Measurements from ENCODE around the gene SLC4A5.

SLC4A5 gene, protein sequence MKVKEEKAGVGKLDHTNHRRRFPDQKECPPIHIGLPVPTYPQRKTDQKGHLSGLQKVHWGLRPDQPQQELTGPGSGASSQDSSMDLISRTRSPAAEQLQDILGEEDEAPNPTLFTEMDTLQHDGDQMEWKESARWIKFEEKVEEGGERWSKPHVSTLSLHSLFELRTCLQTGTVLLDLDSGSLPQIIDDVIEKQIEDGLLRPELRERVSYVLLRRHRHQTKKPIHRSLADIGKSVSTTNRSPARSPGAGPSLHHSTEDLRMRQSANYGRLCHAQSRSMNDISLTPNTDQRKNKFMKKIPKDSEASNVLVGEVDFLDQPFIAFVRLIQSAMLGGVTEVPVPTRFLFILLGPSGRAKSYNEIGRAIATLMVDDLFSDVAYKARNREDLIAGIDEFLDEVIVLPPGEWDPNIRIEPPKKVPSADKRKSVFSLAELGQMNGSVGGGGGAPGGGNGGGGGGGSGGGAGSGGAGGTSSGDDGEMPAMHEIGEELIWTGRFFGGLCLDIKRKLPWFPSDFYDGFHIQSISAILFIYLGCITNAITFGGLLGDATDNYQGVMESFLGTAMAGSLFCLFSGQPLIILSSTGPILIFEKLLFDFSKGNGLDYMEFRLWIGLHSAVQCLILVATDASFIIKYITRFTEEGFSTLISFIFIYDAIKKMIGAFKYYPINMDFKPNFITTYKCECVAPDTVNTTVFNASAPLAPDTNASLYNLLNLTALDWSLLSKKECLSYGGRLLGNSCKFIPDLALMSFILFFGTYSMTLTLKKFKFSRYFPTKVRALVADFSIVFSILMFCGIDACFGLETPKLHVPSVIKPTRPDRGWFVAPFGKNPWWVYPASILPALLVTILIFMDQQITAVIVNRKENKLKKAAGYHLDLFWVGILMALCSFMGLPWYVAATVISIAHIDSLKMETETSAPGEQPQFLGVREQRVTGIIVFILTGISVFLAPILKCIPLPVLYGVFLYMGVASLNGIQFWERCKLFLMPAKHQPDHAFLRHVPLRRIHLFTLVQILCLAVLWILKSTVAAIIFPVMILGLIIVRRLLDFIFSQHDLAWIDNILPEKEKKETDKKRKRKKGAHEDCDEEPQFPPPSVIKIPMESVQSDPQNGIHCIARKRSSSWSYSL

DNA sequence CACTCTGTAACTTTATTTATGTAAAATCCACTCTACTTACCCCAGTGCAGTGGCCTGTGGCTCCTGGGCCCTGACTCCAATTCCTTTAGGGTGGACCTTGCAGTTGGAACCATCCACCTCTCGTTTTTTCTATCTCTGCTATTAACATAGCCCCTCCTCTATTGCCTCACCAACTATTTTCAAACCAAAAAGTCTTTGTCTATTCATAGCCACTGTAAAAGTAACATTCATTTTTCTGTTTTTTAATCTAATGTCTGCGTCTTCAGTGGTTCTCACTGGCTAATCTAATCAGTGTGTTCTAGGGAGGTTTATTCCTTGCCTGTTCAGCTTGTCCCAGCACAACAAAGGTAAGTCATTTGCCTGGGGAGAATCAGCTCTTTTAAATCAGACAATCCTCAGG lies at the start of gene SLC4A5:
Gene SLC4A5 (minus strand): TSS at position 101 of the 400 bp plus-strand sequence. CDS start 28,393 bp downstream, outside the sequence.
- no peak for DNase-seq

DNA sequence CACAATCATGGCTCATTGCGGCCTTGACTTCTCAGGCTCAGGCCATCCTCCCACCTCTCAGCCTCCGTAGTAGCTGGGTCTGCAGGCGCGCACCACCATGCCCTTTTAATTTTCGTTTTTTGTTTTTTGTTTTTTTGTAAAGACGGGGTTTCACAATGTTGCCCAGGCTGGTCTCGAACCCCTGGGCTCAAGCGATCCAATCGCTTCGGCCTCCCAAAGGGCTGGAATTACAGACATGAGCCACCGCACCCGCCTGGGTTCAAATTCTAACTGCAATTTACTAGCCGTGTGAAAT lies 49.2 kb upstream of the SLC4A5 start:
- no peak for DNase-seq

DNA sequence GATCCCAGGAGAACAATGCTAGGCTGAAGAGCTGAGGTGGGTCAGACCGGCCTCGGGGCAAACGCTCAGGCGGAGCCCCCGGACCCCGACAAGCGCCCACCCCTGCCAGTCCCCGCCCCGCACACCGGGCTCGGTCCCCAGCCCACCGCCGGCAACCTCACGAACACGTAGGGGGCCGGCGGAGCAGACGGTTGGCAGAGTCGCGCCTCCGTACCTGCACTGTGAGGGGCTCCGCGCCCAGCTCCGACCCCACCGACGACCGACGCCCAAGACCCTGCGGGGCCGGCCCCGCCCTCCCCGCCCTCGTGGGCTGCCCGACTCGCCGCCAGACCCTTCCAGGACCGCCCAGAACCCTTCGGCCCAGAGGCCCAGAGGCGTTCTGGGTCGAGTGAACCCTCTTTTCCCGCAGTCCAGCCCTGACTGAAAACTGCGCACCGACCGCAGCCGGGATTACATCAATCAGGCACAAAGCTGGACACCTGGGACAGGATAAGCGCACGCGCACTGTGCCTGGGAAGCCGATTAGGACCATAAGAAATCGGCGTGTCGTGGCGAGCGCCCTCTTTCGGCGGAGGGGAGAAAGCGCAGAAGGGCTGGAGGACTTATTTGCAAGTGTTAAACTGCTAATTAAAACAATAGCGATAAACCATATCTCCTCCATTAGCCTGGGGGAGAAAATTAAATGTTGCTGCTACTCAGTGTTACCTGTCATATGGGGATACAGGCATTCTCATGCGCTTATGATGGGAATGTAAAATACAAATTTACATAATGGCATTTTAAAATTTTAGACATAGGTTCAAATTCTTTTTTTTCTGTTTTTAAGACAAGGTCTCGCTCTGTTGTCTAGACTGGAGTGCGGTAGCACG lies 48.6 kb upstream of the SLC4A5 start:
- peak; percentile 94 for DNase-seq

DNA sequence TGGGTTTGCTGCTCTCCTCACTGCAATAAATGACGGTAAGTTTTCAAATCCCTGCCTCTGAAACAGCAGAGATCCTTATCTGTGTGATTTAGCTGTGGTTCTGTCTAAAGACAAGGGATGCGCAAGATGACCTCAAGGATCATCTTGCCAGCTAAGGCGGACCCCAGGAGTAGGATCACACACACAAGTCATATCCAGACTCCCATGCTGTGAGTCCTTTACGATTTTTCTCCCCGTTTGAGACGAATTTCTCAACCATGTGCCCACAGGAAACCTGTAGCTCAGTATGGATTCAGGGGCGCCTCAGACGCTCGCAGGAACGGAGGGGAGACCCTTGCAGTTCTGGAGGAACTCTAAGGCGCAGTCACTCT lies 48.0 kb upstream of the SLC4A5 start:
- DNase-seq, result no peak

DNA sequence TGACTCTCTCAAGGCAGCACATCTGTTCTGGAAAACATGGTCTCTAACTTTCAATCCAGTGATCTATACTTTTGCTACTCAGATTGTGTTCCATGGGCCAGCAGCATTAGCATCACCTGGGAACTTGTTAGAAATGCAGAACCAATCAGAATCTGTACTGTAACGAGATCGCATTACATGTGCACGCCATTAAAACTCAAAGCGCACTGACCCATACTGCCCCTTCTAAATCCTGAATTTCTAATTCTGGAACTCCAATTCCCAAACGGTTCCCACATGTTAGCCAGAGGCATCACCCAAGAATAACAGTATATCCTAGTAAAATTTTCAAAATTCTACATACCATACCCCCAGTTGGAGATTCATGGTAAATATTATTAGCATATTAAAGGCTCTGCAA lies 47.4 kb upstream of the SLC4A5 start:
- no peak for DNase-seq

DNA sequence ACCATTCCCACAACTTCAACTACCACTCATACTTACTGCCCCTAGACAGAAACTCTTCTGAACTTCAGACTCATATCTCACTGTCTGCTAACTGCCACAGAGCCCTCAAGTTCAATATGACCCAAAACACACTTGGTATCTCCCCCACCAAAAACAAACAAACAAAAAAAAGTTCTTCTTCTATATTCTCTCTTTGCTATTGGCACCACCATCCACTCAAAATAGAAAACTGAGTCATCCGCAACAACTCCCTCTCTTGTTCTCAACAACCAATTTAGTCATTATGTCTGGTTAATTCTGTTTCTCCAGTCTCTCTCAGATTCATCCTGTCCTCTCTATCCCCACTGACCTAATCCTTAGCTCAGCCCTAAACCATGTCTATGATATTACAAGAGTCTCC lies 44.1 kb upstream of the SLC4A5 start:
- DNase-seq, result no peak

DNA sequence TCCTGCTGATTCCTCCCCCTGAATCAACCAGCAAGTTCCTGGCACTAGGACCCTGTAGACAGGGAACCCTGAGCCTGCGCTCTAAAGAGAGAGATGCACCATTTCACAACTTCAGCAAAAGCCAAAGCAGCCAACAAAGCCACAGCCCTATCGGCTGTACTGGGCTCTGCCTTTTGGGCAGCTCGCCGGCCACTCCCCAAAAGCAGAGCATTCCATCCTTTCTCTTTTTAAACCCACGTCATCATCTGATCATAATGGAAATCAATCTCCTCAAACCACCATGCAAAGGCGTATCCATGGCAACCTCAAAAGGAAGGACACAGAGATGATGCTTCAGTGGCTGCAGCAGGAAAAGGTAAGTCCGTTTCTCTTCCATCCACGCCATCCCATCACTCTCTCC lies 42.2 kb upstream of the SLC4A5 start:
- DNase-seq, result peak; percentile 83

DNA sequence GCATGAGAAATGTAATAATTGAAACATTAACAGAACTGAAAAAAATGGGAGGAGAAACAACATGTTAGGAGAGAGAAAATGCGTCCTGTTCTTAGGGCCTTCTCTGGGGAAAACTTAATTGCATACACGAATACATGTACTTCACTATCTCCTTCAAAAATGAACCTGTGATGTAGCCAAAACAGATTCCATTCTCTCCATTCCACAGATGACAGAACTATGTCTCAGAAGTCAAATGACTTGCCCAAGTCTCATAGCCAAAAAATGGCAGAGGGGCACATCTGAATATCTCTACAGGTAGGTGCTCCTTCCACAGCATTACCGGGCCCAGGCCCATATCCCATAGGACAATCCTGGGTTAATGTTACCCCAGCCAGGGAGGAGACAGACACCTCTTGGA lies 40.8 kb upstream of the SLC4A5 start:
- DNase-seq, result no peak

DNA sequence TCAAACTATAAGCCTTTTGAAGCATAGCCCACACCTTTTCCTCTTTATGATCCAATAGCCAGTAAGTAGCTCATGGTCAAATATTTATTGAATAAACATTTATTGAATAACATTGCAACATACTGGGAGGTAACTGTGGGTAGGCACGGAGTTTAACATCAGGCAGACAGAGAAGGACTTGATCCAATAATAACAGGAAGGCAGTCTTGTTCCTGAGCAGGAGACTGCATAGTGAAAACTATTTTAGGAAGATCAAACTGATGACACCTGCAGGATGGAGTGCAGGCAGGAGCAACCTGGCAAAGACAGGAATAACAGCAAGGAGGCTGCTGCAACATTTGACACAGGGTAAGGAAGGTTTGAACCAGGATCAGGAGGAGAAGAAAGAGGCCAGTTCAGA lies 40.0 kb upstream of the SLC4A5 start:
- DNase-seq, result no peak

DNA sequence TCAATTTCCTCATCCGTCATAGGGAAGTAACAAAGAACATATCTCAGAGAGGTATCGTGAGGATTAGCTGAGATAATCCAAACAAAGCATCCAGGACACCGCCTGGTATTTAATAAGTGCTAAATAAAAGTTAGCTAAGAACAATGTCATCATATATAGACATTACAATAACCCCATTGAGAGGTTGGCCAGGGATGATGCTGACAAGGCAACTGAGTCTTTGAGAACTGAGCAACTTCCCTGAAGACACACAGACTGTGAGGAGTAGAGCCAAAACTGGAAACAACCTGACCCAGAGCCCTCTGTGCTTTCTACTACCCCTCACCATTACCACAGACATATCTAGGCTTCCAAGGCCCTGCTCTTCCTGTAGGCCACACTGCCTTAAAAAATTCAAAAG lies 38.5 kb upstream of the SLC4A5 start:
- DNase-seq, result no peak

DNA sequence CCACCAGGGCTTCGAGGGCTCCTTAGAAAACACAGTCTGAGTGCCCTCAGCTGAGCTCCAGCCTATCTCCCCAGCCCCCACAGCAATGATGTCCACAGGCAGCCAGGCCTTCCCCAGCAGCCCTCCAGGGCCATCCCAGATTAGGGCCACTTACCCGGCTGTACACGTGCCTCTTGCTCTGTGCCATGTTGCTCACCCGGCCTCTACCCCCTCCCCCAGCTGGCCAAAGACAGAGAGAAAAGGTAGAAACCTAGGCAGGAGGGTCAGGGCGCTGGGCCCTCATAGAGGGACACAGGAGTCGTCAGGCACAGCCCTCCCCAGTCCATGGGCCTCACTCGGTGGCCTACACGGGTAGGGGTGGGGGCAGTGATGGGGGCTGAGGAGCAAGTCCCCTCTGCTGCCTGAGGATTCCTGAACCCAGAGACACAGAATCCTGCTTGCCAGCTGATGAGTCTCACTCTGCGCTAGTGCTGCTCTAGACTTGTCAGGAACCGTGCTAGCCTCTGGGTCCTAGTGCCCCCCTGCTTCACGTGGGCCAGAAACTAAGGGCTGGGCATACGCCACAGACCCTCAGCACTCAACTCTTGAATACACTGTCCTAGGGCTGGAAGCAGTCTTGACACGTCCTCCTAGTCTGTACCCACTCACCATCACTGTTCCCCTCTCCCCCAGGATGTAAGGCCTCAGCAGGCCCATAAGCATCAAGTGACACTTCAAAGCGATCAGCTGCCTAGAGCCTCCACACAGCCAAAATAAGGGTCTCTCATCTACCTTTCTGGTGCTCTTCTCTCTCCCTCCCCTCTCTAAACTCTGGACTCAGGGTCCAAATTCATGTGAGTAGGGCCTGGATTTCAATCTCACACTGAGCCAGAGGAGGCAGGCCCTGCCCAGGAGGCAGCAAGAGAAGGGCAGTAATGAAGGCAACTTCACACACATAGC lies 36.9 kb upstream of the SLC4A5 start, which contains the start of gene DCTN1:
Gene DCTN1 (minus strand): TSS at position 461 of the 939 bp plus-strand sequence. CDS start 274 bp downstream, at position 187.
- peak; percentile 80 for DNase-seq

DNA sequence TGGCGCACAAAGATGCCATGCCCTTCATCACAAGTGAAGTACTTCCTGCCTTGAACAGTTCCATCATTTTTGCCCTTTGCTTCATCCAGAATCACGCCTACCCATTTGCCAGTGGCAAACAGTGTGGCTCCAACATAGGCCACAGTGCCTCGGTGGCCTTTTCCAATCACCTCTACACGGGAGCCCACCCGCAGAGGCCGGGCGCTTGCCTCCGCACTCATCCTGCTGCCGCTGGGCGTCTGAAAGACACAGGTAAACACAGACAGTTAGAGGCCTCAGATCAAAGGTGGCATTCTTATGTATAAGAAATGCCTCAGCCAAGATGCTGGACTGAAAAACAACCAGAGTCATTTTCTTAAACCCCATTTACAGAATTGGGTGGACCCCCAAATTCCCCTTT lies 34.8 kb upstream of the SLC4A5 start:
- DNase-seq, result no peak

DNA sequence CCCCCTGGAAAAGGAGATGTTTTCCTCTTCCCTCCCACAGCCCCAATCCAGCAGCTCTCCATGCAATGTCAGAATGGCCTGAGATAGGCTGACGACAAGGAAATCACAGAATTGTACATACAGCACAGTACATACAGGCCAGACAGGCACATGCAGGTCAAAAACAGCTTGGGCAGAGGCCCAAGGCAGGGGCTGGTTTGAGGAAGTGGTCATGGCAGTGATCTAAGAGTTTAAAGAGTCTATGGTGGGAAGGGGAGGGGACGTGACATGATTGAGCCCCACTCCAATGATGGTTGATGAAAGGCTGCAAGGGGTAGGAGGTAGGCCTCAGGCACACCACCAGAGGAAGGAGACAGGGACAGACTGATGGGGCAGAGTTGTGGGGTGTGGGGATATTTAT lies 32.6 kb upstream of the SLC4A5 start:
- no peak for DNase-seq

DNA sequence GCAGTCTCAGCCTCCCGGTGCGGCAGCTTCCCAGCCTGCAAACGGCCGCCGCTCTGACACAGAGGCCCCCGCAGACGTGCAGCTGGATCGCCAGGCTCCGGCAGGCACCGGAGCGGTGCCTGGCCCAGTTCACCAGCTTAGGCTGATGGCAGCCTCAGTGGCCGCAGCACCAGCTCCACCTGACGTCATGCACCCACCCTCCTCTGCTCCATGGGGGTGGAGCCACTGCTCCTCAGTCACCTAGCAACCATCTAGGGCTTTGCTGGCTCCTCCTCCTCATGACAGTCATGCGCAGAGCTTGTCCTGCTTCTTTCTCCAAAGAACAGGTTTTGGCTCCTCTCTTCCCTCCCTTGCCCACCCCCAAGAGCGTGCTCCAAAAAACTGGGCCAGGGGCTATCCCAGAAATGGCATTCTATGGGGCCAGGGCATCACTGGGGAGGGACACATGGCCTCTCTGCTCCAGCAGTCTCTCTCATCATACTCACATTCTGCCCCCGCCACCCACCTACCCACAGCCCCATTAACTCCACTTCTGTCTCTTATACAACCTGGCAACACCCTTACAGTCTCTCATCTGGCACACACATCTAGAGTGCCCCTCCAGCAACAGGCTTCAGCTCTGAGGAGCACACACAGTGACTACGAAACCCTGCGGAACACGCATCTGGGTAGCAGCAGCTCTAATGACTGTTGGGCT lies 31.4 kb upstream of the SLC4A5 start:
- peak; percentile 96 for DNase-seq

DNA sequence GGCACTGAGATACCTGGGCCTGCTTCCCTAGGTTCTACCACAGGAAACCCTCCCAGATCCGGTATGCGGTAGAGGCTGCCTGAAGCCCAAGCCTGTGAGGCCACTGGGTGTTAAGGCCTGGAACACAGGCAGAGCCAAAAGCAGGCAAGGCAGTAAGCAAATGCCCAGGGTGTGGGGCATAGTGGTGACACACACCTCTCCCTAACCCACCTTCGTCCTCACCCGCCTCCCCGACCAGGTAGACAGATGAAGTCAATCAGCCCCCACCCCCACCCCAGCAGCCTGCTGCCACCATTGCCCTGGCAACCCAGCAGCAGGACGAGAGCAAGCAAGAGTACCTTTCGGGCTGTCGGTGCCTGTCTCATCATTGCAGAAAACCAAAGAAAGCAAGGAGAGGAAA lies 30.8 kb upstream of the SLC4A5 start:
- DNase-seq, result no peak

DNA sequence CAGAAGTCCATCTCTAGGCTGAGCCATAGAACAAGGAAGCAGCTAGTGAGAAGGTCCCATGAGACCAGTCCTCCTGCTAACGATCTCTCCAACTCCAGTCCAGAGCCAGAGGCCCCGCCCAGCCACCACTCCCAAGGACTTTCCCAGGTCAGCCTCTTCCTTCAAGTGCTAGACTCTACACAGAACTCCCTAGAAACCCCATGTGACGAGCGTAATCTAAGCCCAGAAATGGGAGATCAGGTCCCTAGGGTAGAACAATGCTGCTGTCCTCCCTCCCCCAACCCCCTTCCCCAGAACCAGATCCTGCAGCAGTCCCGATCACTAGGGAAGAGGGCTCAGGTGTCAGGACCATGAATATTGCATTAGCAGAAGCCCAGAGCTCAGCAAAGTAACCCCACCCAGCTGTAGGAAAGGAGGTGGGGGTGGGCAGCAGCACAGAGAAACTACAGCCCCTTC lies 30.0 kb upstream of the SLC4A5 start:
- no peak for DNase-seq

DNA sequence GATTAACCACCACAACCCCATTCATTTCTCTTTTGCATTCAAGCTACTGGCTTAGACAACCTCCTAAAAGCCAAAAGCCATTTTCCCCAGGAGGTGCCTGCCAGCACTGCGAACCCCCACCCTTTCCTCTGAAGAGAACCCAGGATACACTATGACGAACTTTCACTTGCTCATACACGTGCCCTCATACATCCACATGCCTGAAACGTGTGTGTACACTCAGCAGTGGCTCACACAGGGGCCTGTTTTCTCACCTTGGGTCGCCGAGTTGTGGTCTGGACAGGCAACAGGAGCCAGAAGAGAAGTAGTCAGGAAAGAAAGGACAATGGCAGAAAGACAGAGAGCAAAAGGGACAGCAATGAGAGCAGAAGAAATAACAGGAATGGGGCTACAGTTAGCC lies 29.5 kb upstream of the SLC4A5 start:
- no peak for DNase-seq

DNA sequence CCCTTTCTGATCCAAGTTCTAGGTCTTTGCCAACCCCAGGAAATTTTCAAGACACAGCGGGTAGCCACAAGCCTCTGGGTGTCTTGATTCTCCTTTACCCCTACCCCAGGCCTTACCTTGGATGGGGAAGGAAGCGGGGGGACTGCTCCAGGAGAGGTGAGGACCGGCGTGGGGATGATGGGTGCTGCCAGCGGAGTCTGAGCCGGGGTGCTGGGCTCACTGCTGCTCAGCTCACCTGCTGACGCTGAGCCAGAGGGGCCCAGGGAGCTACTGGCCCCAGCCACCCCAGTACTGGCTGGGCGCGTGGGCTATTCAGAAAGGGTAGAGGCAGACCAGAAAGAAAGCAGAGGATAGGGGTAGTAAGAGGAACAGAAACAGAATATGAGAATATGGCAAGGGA lies 28.2 kb upstream of the SLC4A5 start:
- no peak for DNase-seq

DNA sequence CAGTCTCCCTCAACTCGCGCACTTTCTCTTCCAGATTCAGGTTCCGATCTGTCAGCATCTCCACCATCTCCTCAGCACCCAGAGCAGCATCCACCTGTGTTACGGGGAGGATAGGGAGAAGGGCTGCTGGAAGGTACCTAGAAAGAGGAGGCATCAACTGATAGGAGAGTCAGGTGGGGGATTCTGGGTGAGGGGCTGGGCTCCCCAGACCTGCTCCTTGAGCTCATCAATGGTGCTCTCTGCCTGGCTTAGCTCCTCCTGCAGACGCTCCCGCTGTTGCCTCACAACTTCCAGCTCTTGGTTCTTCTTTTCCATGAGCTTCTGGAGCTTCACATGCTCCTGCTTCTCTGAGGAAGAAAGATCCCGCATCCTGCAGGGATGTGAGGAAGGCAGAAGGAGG lies 26.8 kb upstream of the SLC4A5 start:
- DNase-seq, result no peak

DNA sequence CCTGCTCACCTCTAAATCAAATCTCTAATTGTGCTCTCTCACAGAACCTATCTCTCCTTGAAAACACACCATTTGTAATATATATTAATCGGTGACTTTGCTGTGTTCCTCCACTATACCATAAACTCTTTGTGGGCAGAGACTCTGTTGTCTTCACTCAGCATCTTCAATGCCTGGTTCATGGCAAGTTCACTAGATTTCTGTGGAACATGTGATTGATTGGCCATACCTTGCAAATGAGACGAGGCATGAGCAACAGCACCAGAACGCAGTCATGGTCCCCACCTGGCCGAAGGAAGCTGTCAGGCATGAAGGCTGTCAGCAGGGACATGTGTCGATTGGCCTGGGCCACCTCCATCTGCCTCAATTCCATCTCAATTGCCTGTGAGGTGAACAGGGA lies 25.3 kb upstream of the SLC4A5 start:
- no peak for DNase-seq

DNA sequence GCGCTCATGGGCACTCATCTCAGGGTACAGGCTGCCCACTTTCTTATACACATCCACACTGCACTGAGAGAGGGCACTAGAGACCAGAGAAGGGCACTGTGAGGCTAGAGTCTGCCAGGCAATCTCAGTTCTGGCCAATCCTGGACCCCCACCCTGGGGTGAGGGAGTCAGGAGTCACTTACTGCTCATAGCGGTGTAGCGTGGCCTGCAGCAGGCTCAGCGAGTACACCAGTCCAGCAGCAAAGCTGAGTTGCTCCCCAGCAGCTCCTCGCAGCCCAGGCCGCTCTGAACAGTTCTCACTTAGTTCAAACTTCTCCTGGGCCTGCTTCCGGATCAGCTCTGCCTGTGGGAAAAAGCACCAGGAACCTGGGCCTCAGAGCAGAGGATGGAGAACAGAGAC lies 24.6 kb upstream of the SLC4A5 start:
- DNase-seq, result no peak

All from midbrain (tissue), 1 donor.